Retinal pigment epithelial cell (primary cell): ENCODE data around the gene PRIMPOL.
"Not testable (repeated sequence)": the region's sequence is repeated elsewhere in the genome, so short reads cannot be mapped to it uniquely, and the experiment has no call there.

Experiments used
- DNase-seq: peaks from one replicate; pipeline ENCODE4 v3.0.0-alpha.2; 2010; ENCODE audit warnings: low read depth
- H3K4me3 ChIP-seq: 2 replicates; pipeline ENCODE4 v1.5.1; 2011; ENCODE audit warnings: mild to moderate bottlenecking, low read length, control low read depth, moderate library complexity
- TF ChIP-seq, protein P1 (sequence below): conservative IDR thresholded peaks from 2 replicates; pipeline ENCODE4 v1.5.1; 2011; ENCODE audit warnings: low read depth, low read length, control low read depth, inconsistent platforms

The PRIMPOL gene

GRCh38 chr4:184733654-184734524 lies 84.4 kb downstream of the PRIMPOL start, which contains the start of gene CENPU:
Gene CENPU, minus strand, starts transcription at chr4:184734096. Its CDS starts 34 bp downstream, at chr4:184734062.
- peak within 1 kb of the TSS; percentile 94 for H3K4me3 ChIP-seq
- TF ChIP-seq, protein P1, sequence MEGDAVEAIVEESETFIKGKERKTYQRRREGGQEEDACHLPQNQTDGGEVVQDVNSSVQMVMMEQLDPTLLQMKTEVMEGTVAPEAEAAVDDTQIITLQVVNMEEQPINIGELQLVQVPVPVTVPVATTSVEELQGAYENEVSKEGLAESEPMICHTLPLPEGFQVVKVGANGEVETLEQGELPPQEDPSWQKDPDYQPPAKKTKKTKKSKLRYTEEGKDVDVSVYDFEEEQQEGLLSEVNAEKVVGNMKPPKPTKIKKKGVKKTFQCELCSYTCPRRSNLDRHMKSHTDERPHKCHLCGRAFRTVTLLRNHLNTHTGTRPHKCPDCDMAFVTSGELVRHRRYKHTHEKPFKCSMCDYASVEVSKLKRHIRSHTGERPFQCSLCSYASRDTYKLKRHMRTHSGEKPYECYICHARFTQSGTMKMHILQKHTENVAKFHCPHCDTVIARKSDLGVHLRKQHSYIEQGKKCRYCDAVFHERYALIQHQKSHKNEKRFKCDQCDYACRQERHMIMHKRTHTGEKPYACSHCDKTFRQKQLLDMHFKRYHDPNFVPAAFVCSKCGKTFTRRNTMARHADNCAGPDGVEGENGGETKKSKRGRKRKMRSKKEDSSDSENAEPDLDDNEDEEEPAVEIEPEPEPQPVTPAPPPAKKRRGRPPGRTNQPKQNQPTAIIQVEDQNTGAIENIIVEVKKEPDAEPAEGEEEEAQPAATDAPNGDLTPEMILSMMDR: no peak
- peak; percentile 97 for DNase-seq

- TF ChIP-seq, protein P1: no peak
- no peak for DNase-seq
- H3K4me3 ChIP-seq: peak overlapping the region; percentile 71
These were observed 85.2 kb downstream of the PRIMPOL start for GRCh38 chr4:184734758-184735157.

- DNase-seq: not testable (repeated sequence)
These were observed 90.0 kb downstream of the PRIMPOL start for GRCh38 chr4:184739575-184739974.

GRCh38 chr4:184740980-184741391 lies 91.4 kb downstream of the PRIMPOL start:
- no peak for DNase-seq
- no peak overlapping the region for H3K4me3 ChIP-seq
- TF ChIP-seq, protein P1: no peak

More at GRCh38 chr4:184739575-184739974, 90.0 kb downstream of the PRIMPOL start:
- not testable (repeated sequence) for H3K4me3 ChIP-seq

DNA sequence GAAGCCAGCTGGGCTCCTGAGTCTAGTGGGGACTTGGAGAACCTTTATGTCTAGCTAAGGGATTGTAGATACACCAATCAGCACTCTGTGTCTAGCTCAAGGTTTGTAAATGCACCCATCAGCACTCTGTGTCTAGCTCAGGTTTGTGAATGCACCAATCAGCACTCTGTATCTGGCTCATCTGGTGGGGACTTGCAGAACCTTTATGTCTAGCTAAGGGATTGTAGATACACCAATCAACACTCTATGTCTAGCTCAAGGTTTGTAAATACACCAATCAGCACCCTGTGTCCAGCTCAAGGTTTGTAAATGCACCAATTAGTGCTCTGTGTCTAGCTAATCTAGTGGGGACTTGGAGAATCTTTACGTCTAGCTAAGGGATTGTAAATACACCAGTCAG lies 92.1 kb downstream of the PRIMPOL start:
- not testable (repeated sequence) for DNase-seq, H3K4me3 ChIP-seq

DNA sequence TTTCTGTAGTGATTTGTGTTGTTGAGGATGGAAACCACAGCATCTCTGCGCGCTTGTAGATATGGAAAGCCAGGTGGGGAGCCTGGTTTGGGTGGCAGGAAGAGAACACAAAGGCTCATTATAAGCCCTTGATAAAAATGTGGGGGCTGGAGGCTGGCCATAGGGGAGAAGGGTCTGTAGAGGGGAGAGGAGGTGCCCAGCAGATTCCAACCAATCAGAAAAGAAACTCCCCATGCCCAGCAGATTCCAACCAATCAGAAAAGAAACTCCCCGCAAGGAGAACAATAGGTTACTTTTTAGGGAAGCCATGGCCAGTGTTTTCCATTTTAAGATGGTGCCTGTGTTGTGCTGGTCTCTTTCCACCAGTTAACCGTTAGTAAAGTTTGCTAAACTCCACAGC lies 94.1 kb downstream of the PRIMPOL start:
- TF ChIP-seq, protein P1: no peak
- no peak overlapping the region for H3K4me3 ChIP-seq
- DNase-seq: no peak

DNA sequence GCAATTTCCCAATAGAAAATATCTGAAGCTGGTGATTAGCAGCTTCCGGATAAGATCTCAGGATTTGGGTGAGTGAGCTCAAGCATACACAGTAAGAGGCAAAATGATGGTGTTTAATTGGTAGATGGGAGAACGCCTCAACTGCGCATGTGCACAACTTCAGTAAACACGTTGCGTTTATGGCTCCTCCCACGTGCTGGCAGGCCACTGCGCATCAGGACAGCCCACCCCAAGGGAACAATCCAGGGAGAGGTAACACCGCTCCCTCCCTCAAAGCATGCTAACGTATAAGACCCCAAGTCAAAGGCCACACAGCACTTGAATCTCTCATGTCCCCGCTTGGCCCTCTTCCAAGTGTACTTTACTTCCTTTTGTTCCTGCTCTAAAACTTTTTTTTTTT lies 94.7 kb downstream of the PRIMPOL start:
- DNase-seq: no peak
- no peak overlapping the region for H3K4me3 ChIP-seq
- TF ChIP-seq, protein P1: no peak
